HG03025 (cell line): ENCODE results near the gene PLPPR5.

Experiments
- ATAC-seq: cut with Tn5 transposase; IDR thresholded peaks from one replicate; pipeline ENCODE4 v1.9.1; 2021; ENCODE audit warnings: mild to moderate bottlenecking, moderate library complexity; ENCODE audit not compliant: unreplicated experiment, low FRiP score

Gene PLPPR5

GRCh38 chr1:98969798-98970490, 34.7 kb downstream of the PLPPR5 start:
- no peak for ATAC-seq

DNA sequence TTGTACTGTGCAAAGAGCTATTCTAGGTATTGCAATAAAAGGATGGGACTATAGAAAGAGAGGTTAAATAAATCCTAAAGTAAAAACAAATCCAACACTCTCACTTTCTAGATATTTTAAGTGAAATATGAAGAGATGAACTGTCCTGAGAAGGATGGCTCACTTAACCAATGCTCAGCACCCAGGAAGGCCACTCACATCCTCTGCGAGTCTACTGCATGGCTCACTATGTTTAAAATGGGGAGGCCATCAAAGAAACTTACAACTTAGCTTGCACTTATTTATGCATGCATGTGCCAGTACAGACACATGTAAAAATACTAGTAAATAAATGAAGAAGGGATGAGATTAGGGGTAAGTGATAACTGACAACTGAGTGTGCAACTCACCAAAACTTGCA, 37.5 kb downstream of the PLPPR5 start:
- no peak for ATAC-seq

GRCh38 chr1:98965394-98965793, 39.3 kb downstream of the PLPPR5 start:
- no peak for ATAC-seq

DNA sequence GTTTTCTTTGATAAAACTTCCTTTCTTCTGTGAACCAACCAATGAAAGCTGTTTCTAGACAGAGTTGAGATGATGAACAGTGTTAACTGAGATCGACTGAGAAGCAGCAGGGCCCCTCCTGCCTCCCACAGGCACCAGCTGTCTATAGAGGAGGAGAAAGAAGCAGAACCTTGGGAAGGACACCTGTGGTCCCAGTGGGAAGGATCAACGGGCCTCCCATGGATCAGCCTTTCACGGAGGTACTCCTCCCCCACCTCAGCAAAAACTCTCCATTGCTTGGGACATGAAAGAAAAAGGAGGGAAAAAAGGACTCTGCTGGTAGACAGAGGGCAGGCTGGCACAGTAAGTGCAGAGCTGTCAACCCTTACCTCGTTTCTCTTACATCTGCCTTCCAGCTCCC, 40.5 kb downstream of the PLPPR5 start:
- no peak for ATAC-seq

- no peak for ATAC-seq
Observed at GRCh38 chr1:98963064-98963758, 41.5 kb downstream of the PLPPR5 start.

- ATAC-seq, result no peak
Observed at GRCh38 chr1:98962156-98962555, 42.5 kb downstream of the PLPPR5 start.

GRCh38 chr1:98949621-98950020, 55.0 kb downstream of the PLPPR5 start:
- ATAC-seq, result no peak

DNA sequence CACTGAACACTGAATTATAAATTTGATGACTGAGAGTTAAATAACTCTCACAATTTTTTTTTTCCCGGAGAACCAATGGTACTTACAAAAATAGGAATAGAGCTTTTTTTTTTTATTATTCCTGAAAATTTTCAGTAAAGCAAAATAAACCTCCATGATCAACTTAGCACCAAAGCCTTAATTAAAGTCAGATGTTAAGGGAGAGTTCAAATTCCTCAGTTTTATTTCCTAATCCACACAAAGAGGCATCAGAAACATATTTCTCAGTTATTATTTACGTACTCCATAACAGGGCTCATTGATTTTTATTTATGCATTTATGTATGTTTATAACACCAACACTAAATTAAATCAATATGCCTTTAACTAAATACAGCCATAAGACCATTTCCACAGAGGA, 55.5 kb downstream of the PLPPR5 start:
- no peak for ATAC-seq

GRCh38 chr1:98947071-98947470, 57.6 kb downstream of the PLPPR5 start:
- ATAC-seq, result no peak

- ATAC-seq, result no peak
Observed at GRCh38 chr1:98940722-98941079, 64.0 kb downstream of the PLPPR5 start.

GRCh38 chr1:98940069-98940721, 64.5 kb downstream of the PLPPR5 start:
- no peak for ATAC-seq

DNA sequence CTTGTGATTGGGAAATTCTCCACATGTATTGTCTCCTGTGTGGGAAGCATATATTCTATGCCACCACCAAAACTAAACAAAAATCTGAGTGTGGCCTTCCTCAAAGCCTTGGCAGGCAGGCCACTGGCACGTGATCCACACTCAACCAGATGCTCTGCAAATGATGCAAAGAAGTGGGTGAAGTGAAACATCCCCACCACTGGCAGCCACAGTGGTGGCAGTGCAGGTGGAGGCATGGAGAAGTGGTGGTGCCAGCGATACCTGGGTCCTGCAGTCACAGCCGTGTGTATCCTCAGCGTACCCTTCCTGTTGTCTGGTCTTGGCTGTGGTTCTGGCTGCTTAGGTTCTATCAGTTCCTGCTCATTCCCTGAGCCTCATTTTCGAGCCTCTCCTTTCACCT, 65.2 kb downstream of the PLPPR5 start:
- ATAC-seq, result no peak

- no peak for ATAC-seq
Observed at GRCh38 chr1:98937347-98937746, 67.3 kb downstream of the PLPPR5 start.

DNA sequence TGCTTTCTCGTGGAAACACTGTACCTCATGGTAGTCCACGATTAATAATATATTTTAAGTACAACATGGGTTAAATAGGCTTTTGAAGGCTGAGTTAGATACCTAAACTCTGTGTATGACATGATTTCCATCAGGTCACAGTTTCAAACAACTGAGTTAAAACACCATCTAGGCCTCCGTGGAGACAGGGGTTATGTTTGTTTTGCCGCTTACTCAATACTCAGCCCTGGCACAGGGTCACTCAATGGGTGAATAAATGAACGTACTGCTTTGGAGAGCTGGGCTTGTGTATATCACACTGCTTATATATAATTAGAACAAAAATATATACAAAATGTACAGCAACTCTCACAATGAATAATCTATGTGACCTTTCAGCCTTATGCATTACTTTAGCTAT, 72.5 kb downstream of the PLPPR5 start:
- ATAC-seq, result no peak

DNA sequence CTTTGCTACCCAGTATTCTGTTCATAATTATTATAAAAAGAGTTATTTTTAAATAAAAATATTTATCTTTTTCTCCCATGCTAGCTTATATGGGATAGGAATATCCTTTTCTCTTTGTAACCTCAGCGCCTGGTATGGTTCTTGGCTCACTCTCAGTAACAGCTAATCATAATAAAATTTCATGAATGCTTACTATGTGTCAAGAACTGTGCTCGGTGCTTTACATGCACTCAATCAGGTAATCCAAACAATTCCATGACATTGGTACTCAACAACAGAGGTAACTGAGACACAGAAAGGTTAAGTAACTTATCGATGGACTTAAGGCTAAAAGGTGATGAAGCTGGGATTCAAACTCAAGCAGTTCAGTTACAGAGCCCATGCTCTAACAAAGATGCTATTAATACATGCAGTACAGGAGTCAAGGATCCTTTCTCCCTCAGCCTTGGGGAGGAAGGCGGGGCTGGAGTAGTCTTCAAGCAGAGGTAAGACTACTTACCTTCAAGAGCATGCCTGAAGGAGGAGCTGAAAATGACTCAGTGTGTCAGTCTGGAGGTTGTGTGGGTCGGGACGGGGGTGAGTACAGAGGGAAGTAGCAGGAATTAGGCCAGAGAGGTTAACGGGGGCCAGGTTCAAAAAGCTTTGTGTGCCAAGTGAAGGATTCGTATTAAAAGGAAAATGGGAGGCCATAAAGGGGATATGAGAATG, 73.4 kb downstream of the PLPPR5 start:
- ATAC-seq, result no peak

DNA sequence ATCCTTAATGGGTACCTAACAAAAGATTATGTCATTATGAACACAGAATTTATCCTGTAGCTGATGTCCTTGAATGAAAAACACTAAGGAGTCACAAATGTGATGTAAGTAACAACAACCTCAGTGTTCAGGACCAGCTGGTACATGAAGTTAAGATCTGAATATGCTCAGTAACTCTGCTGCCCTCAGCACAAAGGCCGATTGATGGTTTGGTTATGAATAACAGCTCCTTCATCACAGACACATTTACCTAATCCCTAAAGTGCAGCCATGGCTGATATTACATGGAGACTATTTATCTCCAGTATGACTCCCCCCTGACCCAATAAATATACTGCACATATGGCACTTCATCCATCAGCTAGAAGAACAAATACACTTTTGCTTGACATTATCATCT, 75.2 kb downstream of the PLPPR5 start:
- no peak for ATAC-seq

GRCh38 chr1:98926597-98926996, 78.1 kb downstream of the PLPPR5 start:
- no peak for ATAC-seq

DNA sequence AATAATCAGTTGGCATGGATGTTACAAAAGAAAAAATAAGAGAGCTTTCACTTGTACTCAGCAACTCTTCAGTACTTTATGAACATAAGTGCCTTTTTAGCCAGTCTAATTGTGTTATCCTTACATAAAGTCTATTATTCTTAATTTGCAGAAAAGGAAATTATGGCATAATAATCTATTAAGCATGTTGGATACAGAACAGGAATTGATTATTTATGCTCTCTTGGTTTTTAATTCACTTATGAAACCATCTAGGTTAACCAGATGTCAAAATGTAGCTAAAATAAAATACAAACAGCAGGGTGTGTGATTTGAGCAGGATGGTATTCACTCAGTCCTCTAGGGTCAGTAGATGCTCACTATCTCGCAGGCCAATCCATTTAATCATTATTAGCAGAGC, 79.7 kb downstream of the PLPPR5 start:
- no peak for ATAC-seq

- no peak for ATAC-seq
Observed at GRCh38 chr1:98923667-98924066, 81.0 kb downstream of the PLPPR5 start.

DNA sequence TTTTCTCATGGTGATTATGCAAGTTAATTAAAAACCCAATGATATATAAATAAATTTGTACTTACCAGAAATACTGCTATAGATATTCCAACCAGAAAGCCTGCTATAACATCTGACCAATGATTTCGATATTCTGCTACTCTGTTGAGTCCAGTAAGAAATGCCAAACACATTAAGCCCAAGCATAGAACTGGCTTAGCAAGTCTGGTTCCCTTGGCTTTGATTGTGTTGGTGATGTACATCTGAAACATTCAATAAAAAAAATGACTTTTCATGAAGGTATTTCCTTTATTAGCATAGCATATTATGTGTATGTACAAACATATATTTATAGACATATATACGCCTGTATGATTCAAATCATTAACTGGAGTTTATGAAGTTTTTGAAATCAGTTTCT, 82.8 kb downstream of the PLPPR5 start:
- ATAC-seq, result no peak

DNA sequence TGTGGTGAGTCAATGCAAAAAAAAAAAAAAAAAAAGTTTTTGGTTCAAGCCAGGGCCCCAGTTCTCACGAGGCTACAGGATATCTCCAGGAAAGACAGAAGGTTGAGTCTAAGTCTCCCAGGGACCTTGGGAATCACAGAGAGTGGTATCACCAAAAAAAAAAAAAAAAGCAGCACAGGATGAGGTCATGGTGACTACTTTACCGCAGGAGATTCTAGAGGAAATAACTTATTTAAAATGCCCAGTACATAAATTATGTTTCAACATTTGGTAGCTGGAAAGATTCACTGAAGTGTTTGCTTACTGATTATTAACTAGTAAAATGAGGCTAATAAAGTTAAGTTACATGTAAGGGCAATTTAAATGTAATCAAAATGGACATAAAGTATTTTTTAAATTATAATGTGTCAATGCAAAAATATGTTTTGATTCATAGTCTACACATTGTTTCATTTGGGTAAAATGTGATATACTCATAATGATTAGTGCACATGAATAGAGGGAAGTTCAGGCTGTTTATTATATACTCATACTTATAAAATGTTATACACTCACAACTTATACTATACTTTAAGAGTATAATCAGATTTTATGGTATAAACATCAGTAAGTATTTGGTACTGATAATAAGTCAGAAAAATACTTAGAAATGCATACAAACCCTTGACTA, 84.1 kb downstream of the PLPPR5 start:
- ATAC-seq, result no peak
